Measurements from ENCODE around the gene NT5C.

- TF ChIP-seq CTCF (IDR thresholded peaks at IDR 0.05) (no peak), POLR2A (IDR thresholded peaks at IDR 0.05) (no peak)
These were observed 48.9 kb downstream of the NT5C start for GRCh38 chr17:75082683-75083082.
